HepG2 (cell line): ENCODE measurements around the gene ZNF491. TPM values are rescaled to one million over a fixed set of nuclear protein-coding genes. Genes with fewer than 3 reads are reported as not detected.
A peak's percentile ranks its signal among the peaks of the same experiment; 100 is the strongest.

Experiments
- ATAD3A ChIP-seq: sonication (generic); formaldehyde crosslinking; IDR thresholded peaks from 2 replicates; pipeline ENCODE4 v1.4.0; 2020; ENCODE audit warnings: missing genetic modification reagents
- CBX2 ChIP-seq, 2 experiments: fragments of 200-600 bp in 1 of 2; sonication (generic); formaldehyde crosslinking in 1 of 2; IDR thresholded peaks; 2 replicates each; pipeline versions ENCODE4 v1.7.0 to v1.8.1; 2018 to 2022; ENCODE audit warnings: low read depth in 2 of 2, low read length in 1 of 2, mild to moderate bottlenecking in 1 of 2, missing genetic modification reagents in 1 of 2
- CBX5 ChIP-seq: sonication (generic); formaldehyde crosslinking; IDR thresholded peaks from 2 replicates; pipeline ENCODE4 v1.4.0; 2020; ENCODE audit warnings: missing genetic modification reagents, borderline replicate concordance
- EZH2 ChIP-seq: conservative IDR thresholded peaks from 2 replicates; pipeline ENCODE4 v1.6.1; 2012; ENCODE audit warnings: mild to moderate bottlenecking, low read depth, low read length, moderate library complexity
- GLI4 ChIP-seq: sonication (generic); formaldehyde crosslinking; IDR thresholded peaks from 2 replicates; pipeline ENCODE4 v1.5.1; 2020; ENCODE audit warnings: missing genetic modification reagents, mild to moderate bottlenecking, moderate library complexity, borderline replicate concordance
- HIVEP1 ChIP-seq: sonication (generic); formaldehyde crosslinking; IDR thresholded peaks from 2 replicates; pipeline ENCODE4 v1.4.0; 2020; ENCODE audit warnings: mild to moderate bottlenecking, missing genetic modification reagents
- MED13 ChIP-seq: sonication (generic); formaldehyde crosslinking; IDR thresholded peaks from 2 replicates; pipeline ENCODE4 v1.5.0; 2020; ENCODE audit warnings: missing genetic modification reagents
- PHF5A ChIP-seq: IDR thresholded peaks from one replicate; pipeline ENCODE4 v1.6.1; 2018; ENCODE audit warnings: low read depth, missing genetic modification reagents; ENCODE audit not compliant: unreplicated experiment
- RORA ChIP-seq: sonication (generic); formaldehyde crosslinking; IDR thresholded peaks from 2 replicates; pipeline ENCODE4 v1.5.0; 2020; ENCODE audit warnings: mild to moderate bottlenecking, missing genetic modification reagents, moderate library complexity
- SALL2 ChIP-seq: sonication (generic); formaldehyde crosslinking; IDR thresholded peaks from 2 replicates; pipeline ENCODE4 v1.8.1; 2023; ENCODE audit warnings: mild to moderate bottlenecking, missing genetic modification reagents, inconsistent platforms
- SMAD9 ChIP-seq: sonication (generic); formaldehyde crosslinking; IDR thresholded peaks from 2 replicates; pipeline ENCODE4 v1.5.1; 2020; ENCODE audit warnings: mild to moderate bottlenecking, missing genetic modification reagents
- TGIF2 ChIP-seq: IDR thresholded peaks from 2 replicates; pipeline ENCODE4 v1.6.1; 2016; ENCODE audit warnings: control low read depth, missing compliant biosample characterization
- ZKSCAN5 ChIP-seq: sonication (generic); formaldehyde crosslinking; IDR thresholded peaks from 2 replicates; pipeline ENCODE4 v1.5.1; 2020; ENCODE audit warnings: mild to moderate bottlenecking, missing genetic modification reagents
- ZNF451 ChIP-seq: sonication (generic); formaldehyde crosslinking; IDR thresholded peaks from 2 replicates; pipeline ENCODE4 v1.5.0; 2020; ENCODE audit warnings: mild to moderate bottlenecking, missing genetic modification reagents
- ZNF510 ChIP-seq: sonication (generic); formaldehyde crosslinking; IDR thresholded peaks from 2 replicates; pipeline ENCODE4 v1.4.0; 2020; ENCODE audit warnings: low read depth, mild to moderate bottlenecking, missing genetic modification reagents
- ZNF558 ChIP-seq: sonication (generic); formaldehyde crosslinking; IDR thresholded peaks from 2 replicates; pipeline ENCODE4 v1.9.0; 2022; ENCODE audit warnings: mild to moderate bottlenecking, missing genetic modification reagents, borderline replicate concordance
- ZNF615 ChIP-seq: sonication (generic); formaldehyde crosslinking; IDR thresholded peaks from 2 replicates; pipeline ENCODE4 v1.5.0; 2020; ENCODE audit warnings: mild to moderate bottlenecking, missing genetic modification reagents, borderline replicate concordance
- ZNF678 ChIP-seq: sonication (generic); formaldehyde crosslinking; IDR thresholded peaks from 2 replicates; pipeline ENCODE4 v1.4.0; 2020; ENCODE audit warnings: mild to moderate bottlenecking, missing genetic modification reagents
- ZNF724P ChIP-seq: sonication (generic); formaldehyde crosslinking; IDR thresholded peaks from 2 replicates; pipeline ENCODE4 v1.8.0; 2022; ENCODE audit warnings: missing genetic modification reagents, borderline replicate concordance
- polyA plus RNA-seq, 8 experiments: library from polyadenylated mRNA; depleted of rRNA in 3 of 8; stranded (reverse) in 7 of 8; unstranded in 1 of 8; fragments of >200 nt; fragmentation: Illumina TruSeq in 4 of 8; extraction: Trizol in 4 of 8; gene quantifications; 2 replicates each; pipeline versions ENCODE4 v1.2.1 to v1.2.3, GENCODE V29; 2011 to 2016; ENCODE audit warnings: low read depth in 4 of 8, missing spikeins in 1 of 8, mixed read lengths in 1 of 8; ENCODE audit not compliant: insufficient read depth in 1 of 8
- total RNA-seq, 5 experiments: library from RNA; depleted of rRNA; stranded (reverse); fragments of >200 nt; fragmentation: Illumina TruSeq; extraction: Trizol; gene quantifications; 2 replicates each; pipeline ENCODE4 v1.2.3, GENCODE V29; 2016; ENCODE audit warnings: low read depth in 1 of 5
- TF ChIP-seq, protein P1 (sequence below): sonication (generic); formaldehyde crosslinking; IDR thresholded peaks from 2 replicates; pipeline ENCODE4 v1.8.1; 2023; ENCODE audit warnings: missing genetic modification reagents, mild to moderate bottlenecking, borderline replicate concordance
- TF ChIP-seq, protein P2 (sequence below): IDR thresholded peaks from 2 replicates; pipeline ENCODE4 v1.6.1; 2016; ENCODE audit warnings: mild to moderate bottlenecking, missing biosample characterization, missing genetic modification reagents
- TF ChIP-seq, protein P3 (sequence below): sonication (generic); formaldehyde crosslinking; IDR thresholded peaks from 2 replicates; pipeline ENCODE4 v1.4.0; 2020; ENCODE audit warnings: mild to moderate bottlenecking, missing genetic modification reagents
- TF ChIP-seq, protein P4 (sequence below): sonication (generic); formaldehyde crosslinking; IDR thresholded peaks from 2 replicates; pipeline ENCODE4 v1.4.0; 2020; ENCODE audit warnings: missing genetic modification reagents
- TF ChIP-seq, protein P5 (sequence below): sonication (generic); formaldehyde crosslinking; IDR thresholded peaks from 2 replicates; pipeline ENCODE4 v1.5.0; 2020; ENCODE audit warnings: mild to moderate bottlenecking, missing genetic modification reagents

ZNF491 gene
- total and polyA plus RNA-seq, 2 of the 13 experiments (the other 11 are each of a cell fraction or from before 2014, with no cell fraction given), result 0.57 to 2.2 TPM

DNA sequence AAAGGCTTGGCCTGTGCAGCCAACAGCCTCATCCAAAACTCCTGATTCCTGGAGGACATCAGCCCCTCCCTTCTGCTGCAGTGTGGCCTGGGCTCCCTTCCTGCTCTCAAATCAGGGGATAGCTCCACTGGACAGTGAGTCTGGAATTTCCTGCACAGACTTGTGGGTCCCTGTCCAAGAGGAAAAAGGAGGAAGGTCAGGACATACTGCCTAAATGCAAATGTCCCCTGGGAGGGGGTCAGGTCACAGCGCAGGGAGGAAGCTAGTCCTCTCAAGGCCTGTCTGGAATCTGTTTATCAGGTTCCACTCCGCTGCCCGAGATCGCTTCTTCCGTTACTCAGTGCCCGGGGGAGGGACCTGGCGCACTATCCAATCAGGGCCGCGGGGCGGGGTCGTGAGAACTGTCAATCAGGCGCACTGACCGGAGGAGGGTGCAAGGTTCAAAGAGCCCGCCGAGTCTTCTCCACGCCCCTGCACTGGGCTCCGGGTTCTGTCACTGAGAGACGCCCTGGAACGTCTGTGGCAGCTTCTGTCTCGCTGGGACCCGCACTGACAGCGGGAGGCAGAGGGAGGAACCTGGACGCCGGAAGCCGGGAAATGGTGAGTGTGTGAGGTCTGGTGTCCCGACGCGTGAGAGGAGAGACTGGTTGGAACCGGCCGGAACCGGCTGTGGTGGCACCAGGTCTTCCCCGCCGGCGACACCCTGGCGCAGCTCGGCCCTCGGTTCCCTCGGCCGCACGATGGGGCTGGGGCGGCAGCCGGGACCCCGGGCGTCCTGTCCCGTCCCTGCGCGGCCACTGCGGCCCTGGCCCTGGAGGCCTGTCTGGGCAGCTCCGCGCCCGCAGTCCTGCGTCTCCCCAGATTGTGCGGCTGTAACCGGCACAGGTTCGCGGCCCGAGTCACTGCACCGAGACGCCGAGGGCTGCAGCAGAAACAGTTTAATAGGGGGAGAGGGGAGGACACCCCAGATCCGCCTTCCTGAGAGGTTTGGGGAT, 31.4 kb upstream of the ZNF491 start, which contains the start of gene ZNF441 (continued):
- no peak for TF ChIP-seq HIVEP1 (CRISPR knock-in tag)
- TF ChIP-seq ZNF724P (CRISPR knock-in tag), result no peak
- peak; percentile 44; the same call in 1 of the 2 replicates for TF ChIP-seq CBX5 (CRISPR knock-in tag)
- peak; percentile 74; the same call in 1 of the 2 replicates for TF ChIP-seq ZNF510 (CRISPR knock-in tag)
- no peak for TF ChIP-seq SMAD9 (CRISPR knock-in tag)
- TF ChIP-seq EZH2, result no peak
- TF ChIP-seq TGIF2 (CRISPR knock-in tag), result peak; percentile 89; the same call in 1 of the 2 replicates
- TF ChIP-seq, protein P1, sequence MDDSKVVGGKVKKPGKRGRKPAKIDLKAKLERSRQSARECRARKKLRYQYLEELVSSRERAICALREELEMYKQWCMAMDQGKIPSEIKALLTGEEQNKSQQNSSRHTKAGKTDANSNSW (CRISPR knock-in tag), result no peak; the same call in 1 of the 2 replicates
- TF ChIP-seq ZKSCAN5 (CRISPR knock-in tag), result peak; percentile 55; the same call in 1 of the 2 replicates
- no peak for TF ChIP-seq RORA (CRISPR knock-in tag)
- TF ChIP-seq ATAD3A (CRISPR knock-in tag), result no peak
- TF ChIP-seq, protein P2, sequence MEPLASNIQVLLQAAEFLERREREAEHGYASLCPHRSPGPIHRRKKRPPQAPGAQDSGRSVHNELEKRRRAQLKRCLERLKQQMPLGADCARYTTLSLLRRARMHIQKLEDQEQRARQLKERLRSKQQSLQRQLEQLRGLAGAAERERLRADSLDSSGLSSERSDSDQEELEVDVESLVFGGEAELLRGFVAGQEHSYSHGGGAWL (CRISPR knock-in tag), result peak; percentile 12; the same call in 1 of the 2 replicates
- TF ChIP-seq, protein P3, sequence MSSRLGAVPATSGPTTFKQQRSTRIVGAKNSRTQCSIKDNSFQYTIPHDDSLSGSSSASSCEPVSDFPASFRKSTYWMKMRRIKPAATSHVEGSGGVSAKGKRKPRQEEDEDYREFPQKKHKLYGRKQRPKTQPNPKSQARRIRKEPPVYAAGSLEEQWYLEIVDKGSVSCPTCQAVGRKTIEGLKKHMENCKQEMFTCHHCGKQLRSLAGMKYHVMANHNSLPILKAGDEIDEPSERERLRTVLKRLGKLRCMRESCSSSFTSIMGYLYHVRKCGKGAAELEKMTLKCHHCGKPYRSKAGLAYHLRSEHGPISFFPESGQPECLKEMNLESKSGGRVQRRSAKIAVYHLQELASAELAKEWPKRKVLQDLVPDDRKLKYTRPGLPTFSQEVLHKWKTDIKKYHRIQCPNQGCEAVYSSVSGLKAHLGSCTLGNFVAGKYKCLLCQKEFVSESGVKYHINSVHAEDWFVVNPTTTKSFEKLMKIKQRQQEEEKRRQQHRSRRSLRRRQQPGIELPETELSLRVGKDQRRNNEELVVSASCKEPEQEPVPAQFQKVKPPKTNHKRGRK (CRISPR knock-in tag), result no peak
- TF ChIP-seq GLI4, result peak; percentile 46; the same call in 1 of the 2 replicates
- no peak; the same call in 1 of the 2 replicates for TF ChIP-seq ZNF558 (CRISPR knock-in tag)
- no peak for TF ChIP-seq CBX2 (IDR thresholded peaks at IDR 0.05; ENCODE audit: low read depth, low read length)
- no peak for TF ChIP-seq CBX2 (CRISPR knock-in tag; IDR thresholded peaks at IDR 0.05; ENCODE audit: low read depth)
- TF ChIP-seq PHF5A (CRISPR knock-in tag), result no peak
- TF ChIP-seq ZNF678 (CRISPR knock-in tag), result no peak
- no peak; the same call in 1 of the 2 replicates for TF ChIP-seq SALL2 (CRISPR knock-in tag)
- TF ChIP-seq MED13 (CRISPR knock-in tag), result no peak
- TF ChIP-seq ZNF615 (CRISPR knock-in tag), result no peak
- no peak; the same call in 1 of the 2 replicates for TF ChIP-seq ZNF451 (CRISPR knock-in tag)
- TF ChIP-seq, protein P4, sequence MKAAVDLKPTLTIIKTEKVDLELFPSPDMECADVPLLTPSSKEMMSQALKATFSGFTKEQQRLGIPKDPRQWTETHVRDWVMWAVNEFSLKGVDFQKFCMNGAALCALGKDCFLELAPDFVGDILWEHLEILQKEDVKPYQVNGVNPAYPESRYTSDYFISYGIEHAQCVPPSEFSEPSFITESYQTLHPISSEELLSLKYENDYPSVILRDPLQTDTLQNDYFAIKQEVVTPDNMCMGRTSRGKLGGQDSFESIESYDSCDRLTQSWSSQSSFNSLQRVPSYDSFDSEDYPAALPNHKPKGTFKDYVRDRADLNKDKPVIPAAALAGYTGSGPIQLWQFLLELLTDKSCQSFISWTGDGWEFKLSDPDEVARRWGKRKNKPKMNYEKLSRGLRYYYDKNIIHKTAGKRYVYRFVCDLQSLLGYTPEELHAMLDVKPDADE (CRISPR knock-in tag), result no peak
- TF ChIP-seq, protein P5, sequence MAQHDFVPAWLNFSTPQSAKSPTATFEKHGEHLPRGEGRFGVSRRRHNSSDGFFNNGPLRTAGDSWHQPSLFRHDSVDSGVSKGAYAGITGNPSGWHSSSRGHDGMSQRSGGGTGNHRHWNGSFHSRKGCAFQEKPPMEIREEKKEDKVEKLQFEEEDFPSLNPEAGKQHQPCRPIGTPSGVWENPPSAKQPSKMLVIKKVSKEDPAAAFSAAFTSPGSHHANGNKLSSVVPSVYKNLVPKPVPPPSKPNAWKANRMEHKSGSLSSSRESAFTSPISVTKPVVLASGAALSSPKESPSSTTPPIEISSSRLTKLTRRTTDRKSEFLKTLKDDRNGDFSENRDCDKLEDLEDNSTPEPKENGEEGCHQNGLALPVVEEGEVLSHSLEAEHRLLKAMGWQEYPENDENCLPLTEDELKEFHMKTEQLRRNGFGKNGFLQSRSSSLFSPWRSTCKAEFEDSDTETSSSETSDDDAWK, result no peak
